K562 (cell line): ENCODE data around the gene CLSTN2. TPM values are rescaled to one million over a fixed set of nuclear protein-coding genes. Genes with fewer than 3 reads are reported as not detected.

Source experiments
- ATAC-seq: fragments of 200-7000 bp; cut with Tn5 transposase; 3 replicates; pipeline ENCODE4 v1.9.1; 2020; ENCODE audit warnings: moderate library complexity
- BruUV-seq: library from RNA; stranded (reverse); fragments of 400-500 nt; replicated peaks from 2 replicates; lab custom pipeline; 2021; lab: Mats Ljungman, UMichigan
- CTCF ChIA-PET: fragments of 300-600 bp; formaldehyde crosslinking; extraction: SDS; loops from one replicate; lab custom pipeline; 2021; ENCODE audit warnings: low intra/inter-chr PET ratio; lab: Yijun Ruan, JAX
- POLR2A ChIA-PET: fragments of 300-600, 350-650 bp; sonication (Branson Sonifier 250); formaldehyde crosslinking; extraction: SDS; loops from one replicate; lab custom pipeline; 2021; ENCODE audit warnings: antibody characterized with exemption, inconsistent platforms; lab: Yijun Ruan, JAX
- DNase-seq, 4 experiments: peaks; one replicate each; pipeline versions ENCODE4 v3.0.0 to v3.0.0-alpha.2; 2011 to 2018; ENCODE audit warnings: low spot score in 3 of 4, mixed read lengths in 3 of 4; ENCODE audit errors: extremely low read depth in 1 of 4
- FAIRE-seq: peaks from 2 replicates; lab custom pipeline; 2011; peaks lifted over from hg19 to GRCh38; lab: Jason Lieb, UNC
- H2AFZ ChIP-seq: 2 replicates; pipeline ENCODE4 v1.6.0; 2011; ENCODE audit warnings: low read depth, low read length, control low read depth, inconsistent platforms
- H3K27ac ChIP-seq: fragments of 200-600 bp; 3 replicates; pipeline ENCODE4 v1.8.0; 2011; ENCODE audit warnings: low read depth, mild to moderate bottlenecking, control low read depth, inconsistent platforms, low read length, moderate library complexity, mixed read lengths; ENCODE audit errors: extremely low read depth
- H3K27me3 ChIP-seq, 2 experiments: fragments of 300-600 bp in 1 of 2; 2 replicates in 1 of 2; 3 replicates in 1 of 2; pipeline versions ENCODE4 v1.6.0 to v1.8.0; 2011; ENCODE audit warnings: inconsistent platforms in 2 of 2, low read length in 2 of 2, mild to moderate bottlenecking in 1 of 2, mixed read lengths in 1 of 2, moderate library complexity in 1 of 2; ENCODE audit not compliant: control insufficient read depth in 2 of 2, insufficient read depth in 2 of 2
- H3K36me3 ChIP-seq: fragments of 300-600 bp; 3 replicates; pipeline ENCODE4 v1.8.0; 2011; ENCODE audit warnings: mild to moderate bottlenecking, low read length, inconsistent platforms; ENCODE audit not compliant: control insufficient read depth, insufficient read depth
- H3K4me1 ChIP-seq, 2 experiments: fragments of 200-600 bp in 1 of 2; replicated peaks in 1 of 2; 2 replicates in 1 of 2; 3 replicates in 1 of 2; pipeline versions ENCODE4 v1.5.1 to v1.8.0; 2011; ENCODE audit warnings: inconsistent platforms in 2 of 2, low read length in 2 of 2, mild to moderate bottlenecking in 1 of 2, mixed read lengths in 1 of 2, moderate library complexity in 1 of 2; ENCODE audit not compliant: control insufficient read depth in 2 of 2, insufficient read depth in 2 of 2
- H3K4me2 ChIP-seq: 2 replicates; pipeline ENCODE4 v1.6.1; 2011; ENCODE audit warnings: low read length, control low read depth, inconsistent platforms, mixed read lengths; ENCODE audit not compliant: insufficient read depth
- H3K4me3 ChIP-seq: fragments of 200-600 bp; sonication (generic), shearing (Covaris generic); 2 replicates; pipeline ENCODE4 v1.5.1; 2016; ENCODE audit warnings: control low read depth, inconsistent platforms
- H3K79me2 ChIP-seq: fragments of 200-600 bp; 3 replicates; pipeline ENCODE4 v1.8.0; 2011; ENCODE audit warnings: low read length, inconsistent platforms; ENCODE audit not compliant: control insufficient read depth, insufficient read depth
- H3K9ac ChIP-seq, 2 experiments: 2 replicates each; pipeline versions ENCODE4 v1.6.0 to v1.6.1; 2011; ENCODE audit warnings: low read depth in 2 of 2, low read length in 2 of 2, control low read depth in 1 of 2, inconsistent platforms in 1 of 2, mild to moderate bottlenecking in 1 of 2, mixed read lengths in 1 of 2; ENCODE audit not compliant: insufficient read depth in 1 of 2
- H3K9me1 ChIP-seq: one replicate; pipeline ENCODE4 v1.6.0; 2011; ENCODE audit warnings: inconsistent platforms, mild to moderate bottlenecking, low read length, moderate library complexity; ENCODE audit not compliant: control insufficient read depth, insufficient read depth
- H3K9me3 ChIP-seq: replicated peaks from 2 replicates; pipeline ENCODE4 v1.5.1; 2011; ENCODE audit warnings: low read depth, low read length, inconsistent platforms; ENCODE audit not compliant: control insufficient read depth, insufficient read depth
- H4K20me1 ChIP-seq: replicated peaks from 2 replicates; pipeline ENCODE4 v1.6.1; 2011; ENCODE audit warnings: low read length, inconsistent platforms, mixed read lengths; ENCODE audit not compliant: control insufficient read depth, insufficient read depth
- CXXC5 ChIP-seq: fragments of 250-450 bp; sonication (Bioruptor Pico); IDR thresholded peaks from 2 replicates; pipeline ENCODE4 v1.8.0; 2022; ENCODE audit warnings: inconsistent platforms, mild to moderate bottlenecking, moderate library complexity
- ETV6 ChIP-seq, 3 experiments: fragments of 150-350 bp in 1 of 3; sonication (generic) in 1 of 3; formaldehyde crosslinking in 1 of 3; IDR thresholded peaks; 2 replicates each; pipeline versions ENCODE4 v1.6.1 to v1.8.0; 2014 to 2022; ENCODE audit warnings: borderline replicate concordance in 2 of 3, low read depth in 2 of 3, antibody characterized with exemption in 1 of 3, low read length in 1 of 3, mild to moderate bottlenecking in 1 of 3, missing genetic modification reagents in 1 of 3
- POLR2B ChIP-seq: fragments of 450-650 bp; IDR thresholded peaks from 2 replicates; pipeline ENCODE4 v1.6.1; 2018; ENCODE audit warnings: low read depth; ENCODE audit not compliant: partially characterized antibody
- PRPF4 ChIP-seq: fragments of 200-400 bp; formaldehyde crosslinking; IDR thresholded peaks from one replicate; pipeline ENCODE4 v1.6.1; 2017; ENCODE audit warnings: low read length, low read depth, mild to moderate bottlenecking; ENCODE audit not compliant: insufficient read depth, poor library complexity, severe bottlenecking
- ZNF699 ChIP-seq: fragments of 250-450 bp; sonication (Bioruptor Pico); IDR thresholded peaks from 2 replicates; pipeline ENCODE4 v1.8.0; 2021; ENCODE audit warnings: mild to moderate bottlenecking, moderate library complexity; ENCODE audit not compliant: insufficient replicate concordance
- WGBS: fragments of 100-300 bp; shearing (Covaris generic); methylation state at CpG from one replicate; pipeline ENCODE4 v1.1.6; 2016; ENCODE audit warnings: low coverage, mixed read lengths; ENCODE audit not compliant: insufficient coverage; ENCODE audit errors: missing lambda C conversion rate; 5-methylcytosine and 5-hydroxymethylcytosine counted together
- in situ Hi-C: fragments of 300-500 bp; cut with MboI; formaldehyde crosslinking; loops from 4 replicates; pipeline ENCODE4 v1.15.0; 2018; ENCODE audit warnings: inconsistent platforms, mixed read lengths
- intact Hi-C: fragments of 100-400 bp; cut with micrococcal nuclease; formaldehyde crosslinking; loops from 2 replicates; pipeline ENCODE4 v1.14.2; 2022
- polyA plus RNA-seq, 8 experiments: library from polyadenylated mRNA; depleted of rRNA in 4 of 8; stranded (reverse) in 5 of 8; unstranded in 3 of 8; fragments of >200 nt; fragmentation: Nextera tagmentation in 2 of 8; fragmentation: Illumina TruSeq in 1 of 8; extraction: Ambion mirVana in 2 of 8; extraction: Trizol in 1 of 8; gene quantifications; 2 replicates each; pipeline versions ENCODE4 v1.2.1 to v1.2.3, GENCODE V29; 2011 to 2014; ENCODE audit warnings: inconsistent platforms in 1 of 8, missing spikeins in 1 of 8
- total RNA-seq, 7 experiments: library from RNA; depleted of rRNA in 6 of 7; stranded (reverse); fragments of >200 nt in 6 of 7; fragmentation: Illumina TruSeq in 2 of 7; extraction: Trizol in 2 of 7; gene quantifications; 2 replicates each; pipeline versions ENCODE4 v1.2.1 to v1.2.3, GENCODE V29; 2011 to 2021; ENCODE audit warnings: low replicate concordance in 1 of 7
- TF ChIP-seq, protein P1 (sequence below): sonication (generic); formaldehyde crosslinking; IDR thresholded peaks from 2 replicates; pipeline ENCODE4 v1.4.0; 2020; ENCODE audit warnings: mild to moderate bottlenecking, missing genetic modification reagents
- TF ChIP-seq, protein P2 (sequence below): sonication (generic); formaldehyde crosslinking; IDR thresholded peaks from 2 replicates; pipeline ENCODE4 v1.8.1; 2023; ENCODE audit warnings: mild to moderate bottlenecking, missing genetic modification reagents, moderate library complexity
- TF ChIP-seq, protein P3 (sequence below), 2 experiments: fragments of 450-650 bp; IDR thresholded peaks; 2 replicates each; pipeline ENCODE4 v1.6.1; 2016; ENCODE audit warnings: mild to moderate bottlenecking in 2 of 2, borderline replicate concordance in 1 of 2, low read depth in 1 of 2, moderate library complexity in 1 of 2

Gene CLSTN2
- total and polyA plus RNA-seq, 9 of the 15 experiments (the other 6 are each of a cell fraction or from before 2014, with no cell fraction given), result 0.02 to 0.04 (median 0.04) TPM; not detected in 6

DNA sequence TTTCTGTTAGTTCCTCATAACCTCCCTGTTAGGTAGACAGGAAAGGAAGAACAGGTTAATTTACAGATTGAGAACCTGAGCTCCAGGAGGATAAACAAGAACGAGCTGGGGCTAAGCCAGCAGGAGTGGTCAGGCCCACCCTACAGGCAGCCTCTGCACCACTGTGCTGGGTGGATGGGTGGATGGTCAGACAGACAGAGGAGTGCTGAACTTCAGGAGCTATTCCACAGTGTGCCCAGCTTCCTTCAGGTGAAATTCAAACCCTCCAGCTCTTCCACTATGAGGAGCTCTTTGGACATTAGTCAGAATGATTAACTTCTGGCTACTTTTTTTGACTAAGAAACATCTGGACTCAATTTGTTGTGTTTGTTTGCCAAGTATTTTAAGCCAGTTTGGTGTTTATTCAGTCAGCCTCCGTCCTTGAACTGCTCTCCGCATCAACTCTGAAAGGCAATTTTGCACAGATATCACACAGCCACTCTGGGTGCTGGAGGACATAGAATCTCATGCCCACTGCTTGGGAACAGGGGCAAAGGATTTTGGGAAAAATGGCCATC lies 361.9 kb downstream of the CLSTN2 start:
- 2% methylated on average over 3 of the region's 3 CpGs for WGBS
- BruUV-seq, result no TSS peak
- no peak for DNase-seq
- no peak for TF ChIP-seq PRPF4
- TF ChIP-seq ZNF699 (CRISPR knock-in tag), result no peak
- no peak for TF ChIP-seq CXXC5 (CRISPR knock-in tag)
- no peak for TF ChIP-seq ETV6 (IDR thresholded peaks at IDR 0.05; ENCODE audit: borderline replicate concordance in 1 of 2, low read depth in 2 of 2, low read length in 1 of 2)
- TF ChIP-seq ETV6 (CRISPR knock-in tag; IDR thresholded peaks at IDR 0.05; ENCODE audit: borderline replicate concordance), result no peak
- TF ChIP-seq, protein P1, sequence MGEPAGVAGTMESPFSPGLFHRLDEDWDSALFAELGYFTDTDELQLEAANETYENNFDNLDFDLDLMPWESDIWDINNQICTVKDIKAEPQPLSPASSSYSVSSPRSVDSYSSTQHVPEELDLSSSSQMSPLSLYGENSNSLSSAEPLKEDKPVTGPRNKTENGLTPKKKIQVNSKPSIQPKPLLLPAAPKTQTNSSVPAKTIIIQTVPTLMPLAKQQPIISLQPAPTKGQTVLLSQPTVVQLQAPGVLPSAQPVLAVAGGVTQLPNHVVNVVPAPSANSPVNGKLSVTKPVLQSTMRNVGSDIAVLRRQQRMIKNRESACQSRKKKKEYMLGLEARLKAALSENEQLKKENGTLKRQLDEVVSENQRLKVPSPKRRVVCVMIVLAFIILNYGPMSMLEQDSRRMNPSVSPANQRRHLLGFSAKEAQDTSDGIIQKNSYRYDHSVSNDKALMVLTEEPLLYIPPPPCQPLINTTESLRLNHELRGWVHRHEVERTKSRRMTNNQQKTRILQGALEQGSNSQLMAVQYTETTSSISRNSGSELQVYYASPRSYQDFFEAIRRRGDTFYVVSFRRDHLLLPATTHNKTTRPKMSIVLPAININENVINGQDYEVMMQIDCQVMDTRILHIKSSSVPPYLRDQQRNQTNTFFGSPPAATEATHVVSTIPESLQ, result no peak
- no peak for TF ChIP-seq POLR2B
- TF ChIP-seq, protein P2, sequence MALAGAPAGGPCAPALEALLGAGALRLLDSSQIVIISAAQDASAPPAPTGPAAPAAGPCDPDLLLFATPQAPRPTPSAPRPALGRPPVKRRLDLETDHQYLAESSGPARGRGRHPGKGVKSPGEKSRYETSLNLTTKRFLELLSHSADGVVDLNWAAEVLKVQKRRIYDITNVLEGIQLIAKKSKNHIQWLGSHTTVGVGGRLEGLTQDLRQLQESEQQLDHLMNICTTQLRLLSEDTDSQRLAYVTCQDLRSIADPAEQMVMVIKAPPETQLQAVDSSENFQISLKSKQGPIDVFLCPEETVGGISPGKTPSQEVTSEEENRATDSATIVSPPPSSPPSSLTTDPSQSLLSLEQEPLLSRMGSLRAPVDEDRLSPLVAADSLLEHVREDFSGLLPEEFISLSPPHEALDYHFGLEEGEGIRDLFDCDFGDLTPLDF (CRISPR knock-in tag), result no peak
- TF ChIP-seq, protein P3, sequence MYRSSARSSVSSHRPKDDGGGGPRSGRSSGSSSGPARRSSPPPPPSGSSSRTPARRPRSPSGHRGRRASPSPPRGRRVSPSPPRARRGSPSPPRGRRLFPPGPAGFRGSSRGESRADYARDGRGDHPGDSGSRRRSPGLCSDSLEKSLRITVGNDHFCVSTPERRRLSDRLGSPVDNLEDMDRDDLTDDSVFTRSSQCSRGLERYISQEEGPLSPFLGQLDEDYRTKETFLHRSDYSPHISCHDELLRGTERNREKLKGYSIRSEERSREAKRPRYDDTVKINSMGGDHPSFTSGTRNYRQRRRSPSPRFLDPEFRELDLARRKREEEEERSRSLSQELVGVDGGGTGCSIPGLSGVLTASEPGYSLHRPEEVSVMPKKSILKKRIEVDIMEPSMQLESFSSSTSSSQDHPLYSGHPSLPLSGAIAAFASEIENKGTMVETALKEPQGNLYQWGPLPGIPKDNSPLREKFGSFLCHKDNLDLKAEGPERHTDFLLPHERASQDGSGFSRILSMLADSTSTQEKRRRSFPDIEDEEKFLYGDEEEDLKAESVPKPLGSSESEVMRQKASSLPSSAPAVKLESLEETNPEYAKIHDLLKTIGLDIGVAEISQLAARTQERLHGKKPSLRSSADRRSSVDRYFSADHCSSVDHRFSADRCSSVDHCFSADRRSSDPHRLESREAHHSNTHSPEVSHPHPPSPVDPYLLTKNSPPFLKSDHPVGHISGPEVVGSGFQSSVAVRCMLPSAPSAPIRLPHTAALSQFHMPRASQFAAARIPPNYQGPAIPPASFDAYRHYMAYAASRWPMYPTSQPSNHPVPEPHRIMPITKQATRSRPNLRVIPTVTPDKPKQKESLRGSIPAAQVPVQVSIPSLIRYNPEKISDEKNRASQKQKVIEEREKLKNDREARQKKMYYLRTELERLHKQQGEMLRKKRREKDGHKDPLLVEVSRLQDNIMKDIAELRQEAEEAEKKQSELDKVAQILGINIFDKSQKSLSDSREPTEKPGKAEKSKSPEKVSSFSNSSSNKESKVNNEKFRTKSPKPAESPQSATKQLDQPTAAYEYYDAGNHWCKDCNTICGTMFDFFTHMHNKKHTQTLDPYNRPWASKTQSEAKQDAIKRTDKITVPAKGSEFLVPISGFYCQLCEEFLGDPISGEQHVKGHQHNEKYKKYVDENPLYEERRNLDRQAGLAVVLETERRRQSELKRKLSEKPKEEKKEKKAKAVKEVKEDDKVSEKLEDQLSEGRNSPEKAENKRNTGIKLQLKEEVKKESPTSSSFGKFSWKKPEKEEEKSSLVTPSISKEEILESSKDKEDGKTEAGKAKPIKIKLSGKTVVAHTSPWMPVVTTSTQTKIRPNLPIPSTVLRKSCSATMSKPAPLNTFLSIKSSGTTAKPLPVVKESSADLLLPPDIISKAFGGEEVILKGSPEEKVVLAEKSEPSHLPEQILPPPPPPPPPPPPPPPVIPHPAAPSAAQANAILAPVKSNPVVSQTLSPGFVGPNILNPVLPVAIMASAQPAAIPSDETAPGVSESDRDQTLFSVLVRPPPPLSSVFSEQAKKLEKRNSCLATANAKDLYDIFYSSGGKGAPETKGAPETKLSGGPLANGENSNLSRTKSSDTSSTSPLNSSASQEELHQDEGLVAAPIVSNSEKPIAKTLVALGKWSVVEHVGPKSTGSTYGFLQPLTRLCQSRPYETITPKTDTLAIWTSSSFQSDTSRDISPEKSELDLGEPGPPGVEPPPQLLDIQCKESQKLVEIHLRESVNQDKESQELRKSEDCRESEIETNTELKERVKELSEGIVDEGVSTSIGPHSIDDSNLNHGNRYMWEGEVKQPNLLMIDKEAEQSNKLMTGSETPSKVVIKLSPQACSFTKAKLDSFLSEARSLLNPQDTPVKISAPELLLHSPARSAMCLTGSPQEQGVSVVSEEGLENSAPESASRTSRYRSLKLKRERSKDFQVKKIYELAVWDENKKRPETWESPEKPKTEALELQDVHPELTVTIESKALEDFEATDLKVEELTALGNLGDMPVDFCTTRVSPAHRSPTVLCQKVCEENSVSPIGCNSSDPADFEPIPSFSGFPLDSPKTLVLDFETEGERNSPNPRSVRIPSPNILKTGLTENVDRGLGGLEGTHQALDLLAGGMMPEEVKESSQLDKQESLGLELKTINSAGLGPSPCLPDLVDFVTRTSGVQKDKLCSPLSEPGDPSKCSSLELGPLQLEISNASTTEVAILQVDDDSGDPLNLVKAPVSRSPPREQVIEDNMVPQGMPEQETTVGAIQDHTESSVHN (IDR thresholded peaks at IDR 0.05; ENCODE audit: borderline replicate concordance in 1 of 2, low read depth in 1 of 2), result no peak

More for the DNA sequence above, 361.9 kb downstream of the CLSTN2 start:
- intact Hi-C loops (no loop called here), in situ Hi-C loops (no loop called here)
- no peaks in the 10 kb centered on the region for H3K79me2 ChIP-seq
- H3K27ac ChIP-seq, result no peak overlapping the region
- no peak overlapping the region for H3K9ac ChIP-seq
- no peaks in the 10 kb centered on the region for H4K20me1 ChIP-seq
- no peaks in the 10 kb centered on the region for H3K9me3 ChIP-seq
- no peaks in the 10 kb centered on the region for H3K4me1 ChIP-seq
- H2AFZ ChIP-seq, result no peak overlapping the region
- ChIA-PET CTCF (no interaction called here), POLR2A (interaction anchor here (0.7 kb wide), 1 partner anchor 59 kb away, joined by 3 read pairs; no protein-coding TSS in a partner anchor)
- no peaks in the 10 kb centered on the region for H3K36me3 ChIP-seq
- no peak for ATAC-seq
- H3K4me3 ChIP-seq, result no peak overlapping the region
- no peak overlapping the region for H3K4me2 ChIP-seq
- no peaks in the 10 kb centered on the region for H3K9me1 ChIP-seq
- H3K27me3 ChIP-seq, result no peaks in the 10 kb centered on the region
- no peak for FAIRE-seq
